Omental fat pad (tissue), 4 donors: ENCODE data around the gene METTL13. TPM values are rescaled to one million over a fixed set of nuclear protein-coding genes. Genes with fewer than 3 reads are reported as not detected.

Experiments
- ATAC-seq: fragments of 150-250 bp; one replicate; pipeline ENCODE4 v1.9.1; 2016; ENCODE audit warnings: mild to moderate bottlenecking, moderate library complexity; ENCODE audit not compliant: low FRiP score
- DNase-seq: peaks from one replicate; pipeline ENCODE4 v3.0.0-alpha.2; 2019; ENCODE audit warnings: low spot score
- CTCF ChIP-seq, 3 donors: fragments of 450-650 bp; IDR thresholded peaks; one replicate each; pipeline ENCODE4 v1.5.1; 2016 to 2017; ENCODE audit warnings: antibody characterized with exemption in 3 of 3, mild to moderate bottlenecking in 3 of 3, moderate library complexity in 2 of 3
- total RNA-seq, 4 donors: library from RNA; depleted of rRNA; stranded (reverse); fragments of >200 nt; gene quantifications; one replicate each; pipeline ENCODE4 v1.1.0, GENCODE V29; 2016

The METTL13 gene
- 10 to 100 TPM; 21.3 to 29.2 (median 23.5) TPM for total RNA-seq

- ATAC-seq (peak; percentile 100), DNase-seq (peak; percentile 89)
- no peak for TF ChIP-seq CTCF (IDR thresholded peaks at IDR 0.05)
These were observed at the start of gene METTL13 for GRCh38 chr1:171781176-171781875. Gene METTL13 (plus strand): TSS chr1:171781660. CDS start chr1:171781968, 308 bp downstream.

GRCh38 chr1:171736196-171736595, 45.3 kb upstream of the METTL13 start:
- ATAC-seq = no peak
- no peak for DNase-seq
- no peak for TF ChIP-seq CTCF (IDR thresholded peaks at IDR 0.05)

GRCh38 chr1:171738911-171739310, 42.5 kb upstream of the METTL13 start:
- no peak for TF ChIP-seq CTCF (IDR thresholded peaks at IDR 0.05)
- DNase-seq = no peak
- ATAC-seq = no peak

GRCh38 chr1:171739656-171740055, 41.8 kb upstream of the METTL13 start:
- DNase-seq = no peak
- no peak for TF ChIP-seq CTCF (IDR thresholded peaks at IDR 0.05)

GRCh38 chr1:171740356-171740863, 41.0 kb upstream of the METTL13 start:
- ATAC-seq (no peak), DNase-seq (no peak)
- TF ChIP-seq CTCF (IDR thresholded peaks at IDR 0.05) = no peak

More at GRCh38 chr1:171739656-171740055, 41.8 kb upstream of the METTL13 start:
- no peak for ATAC-seq

GRCh38 chr1:171740987-171741871, 40.2 kb upstream of the METTL13 start:
- TF ChIP-seq CTCF (IDR thresholded peaks at IDR 0.05) = peak in 1 of 3 donors; percentile 5
- peak; percentile 51 for ATAC-seq
- DNase-seq = no peak
